ENCODE results near the gene NDUFAF8. TPM values are rescaled to one million over a fixed set of nuclear protein-coding genes. Genes with fewer than 3 reads are reported as not detected.

Gene NDUFAF8
- total RNA-seq, 2 donors from 2014 or later, result 22.4 to 58.2 TPM

DNA sequence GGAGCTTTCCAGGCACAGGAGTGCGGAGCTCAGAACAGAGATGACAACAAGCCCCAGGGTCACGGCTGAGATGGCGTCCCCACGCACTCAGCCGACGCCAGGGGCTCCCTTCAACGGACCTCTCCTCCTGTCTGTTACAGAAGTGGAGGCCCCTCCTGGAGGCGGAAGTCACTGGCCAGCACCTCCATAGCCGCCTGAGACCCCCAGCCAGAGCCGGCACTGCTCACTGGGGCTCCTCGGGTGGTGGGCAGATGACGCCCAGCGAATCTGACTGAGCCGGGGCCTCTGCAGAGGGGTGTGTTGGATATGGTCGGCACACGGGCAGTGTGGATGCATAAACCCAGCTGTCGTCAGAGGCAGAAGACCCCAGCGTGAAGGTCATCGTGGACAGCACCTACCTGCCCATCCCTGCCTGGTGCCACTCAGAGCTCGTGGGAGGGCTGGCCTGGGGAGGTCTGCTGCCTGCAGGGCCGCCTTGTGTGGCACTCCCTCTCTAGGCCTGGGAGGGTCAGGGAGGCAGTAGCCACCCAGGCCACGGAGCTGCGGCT is 20.0 kb downstream of the NDUFAF8 start:
- Histone ChIP-seq H3K9ac (ENCODE audit: low read depth in 2 of 2, low read length in 2 of 2) (no peak overlapping the region), H3K27ac (no peak overlapping the region), H3K4me3 (no peak overlapping the region), H3K27me3 (no peaks in the 10 kb centered on the region), H3K36me3 (peaks cover 39% of the 10 kb centered on the region), H3K9me3 (no peaks in the 10 kb centered on the region), H3K4me1 (peaks cover 15% of the 10 kb centered on the region)
- no peak for TF ChIP-seq CTCF (IDR thresholded peaks at IDR 0.05)
- no peak for DNase-seq
- intact Hi-C loops (cut with DNase I), result no loop called here

- H3K4me1 ChIP-seq, result peaks cover 6% of the 10 kb centered on the region
- no peak for DNase-seq
- TF ChIP-seq CTCF (IDR thresholded peaks at IDR 0.05), result no peak
- H3K27me3 ChIP-seq, result no peaks in the 10 kb centered on the region
- no peaks in the 10 kb centered on the region for H3K9me3 ChIP-seq
- intact Hi-C loops (cut with DNase I), result no loop called here
- no peak overlapping the region for H3K4me3 ChIP-seq
- no peak overlapping the region for H3K27ac ChIP-seq
- H3K36me3 ChIP-seq, result peaks cover 43% of the 10 kb centered on the region
- H3K9ac ChIP-seq (ENCODE audit: low read depth in 2 of 2, low read length in 2 of 2), result no peak overlapping the region
Observed at GRCh38 chr17:81260171-81260570, 21.1 kb downstream of the NDUFAF8 start.

DNA sequence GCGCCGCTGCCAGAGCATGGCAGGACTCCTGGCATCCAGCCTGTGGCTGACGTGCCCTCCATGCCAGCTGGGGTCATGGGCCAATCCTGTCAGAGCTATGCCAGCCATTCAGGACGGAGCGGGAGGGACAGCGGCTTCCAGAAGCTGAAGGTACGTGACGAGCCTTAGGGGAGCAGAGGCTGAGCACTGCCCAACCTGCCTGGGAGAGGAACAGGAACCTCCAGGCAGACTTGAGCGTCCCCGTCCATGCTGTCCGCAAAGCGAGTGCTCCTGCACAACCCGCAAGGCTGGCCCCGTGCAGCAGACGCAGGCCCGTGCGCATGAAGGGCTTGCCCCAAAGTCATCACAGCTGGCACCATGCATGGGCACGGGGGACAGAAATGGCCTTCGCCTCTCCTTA is 21.5 kb downstream of the NDUFAF8 start:
- H3K4me3 ChIP-seq, result no peak overlapping the region
- H3K27me3 ChIP-seq, result no peaks in the 10 kb centered on the region
- no peak overlapping the region for H3K27ac ChIP-seq
- H3K9ac ChIP-seq (ENCODE audit: low read depth in 2 of 2, low read length in 2 of 2), result no peak overlapping the region
- no peak for TF ChIP-seq CTCF (IDR thresholded peaks at IDR 0.05)
- DNase-seq, result no peak
- peaks cover 43% of the 10 kb centered on the region for H3K36me3 ChIP-seq
- no peaks in the 10 kb centered on the region for H3K9me3 ChIP-seq
- intact Hi-C loops (cut with DNase I), result no loop called here
- peaks cover 1% of the 10 kb centered on the region for H3K4me1 ChIP-seq

GRCh38 chr17:81261096-81261495 is 22.0 kb downstream of the NDUFAF8 start:
- H3K36me3 ChIP-seq, result peaks cover 43% of the 10 kb centered on the region
- H3K27ac ChIP-seq, result no peak overlapping the region
- no peak overlapping the region for H3K9ac ChIP-seq (ENCODE audit: low read depth in 2 of 2, low read length in 2 of 2)
- H3K9me3 ChIP-seq, result no peaks in the 10 kb centered on the region
- H3K4me1 ChIP-seq, result no peaks in the 10 kb centered on the region
- no peak overlapping the region for H3K4me3 ChIP-seq
- H3K27me3 ChIP-seq, result no peaks in the 10 kb centered on the region
- intact Hi-C loops (cut with DNase I), result no loop called here
- TF ChIP-seq CTCF (IDR thresholded peaks at IDR 0.05), result no peak
- no peak for DNase-seq

DNA sequence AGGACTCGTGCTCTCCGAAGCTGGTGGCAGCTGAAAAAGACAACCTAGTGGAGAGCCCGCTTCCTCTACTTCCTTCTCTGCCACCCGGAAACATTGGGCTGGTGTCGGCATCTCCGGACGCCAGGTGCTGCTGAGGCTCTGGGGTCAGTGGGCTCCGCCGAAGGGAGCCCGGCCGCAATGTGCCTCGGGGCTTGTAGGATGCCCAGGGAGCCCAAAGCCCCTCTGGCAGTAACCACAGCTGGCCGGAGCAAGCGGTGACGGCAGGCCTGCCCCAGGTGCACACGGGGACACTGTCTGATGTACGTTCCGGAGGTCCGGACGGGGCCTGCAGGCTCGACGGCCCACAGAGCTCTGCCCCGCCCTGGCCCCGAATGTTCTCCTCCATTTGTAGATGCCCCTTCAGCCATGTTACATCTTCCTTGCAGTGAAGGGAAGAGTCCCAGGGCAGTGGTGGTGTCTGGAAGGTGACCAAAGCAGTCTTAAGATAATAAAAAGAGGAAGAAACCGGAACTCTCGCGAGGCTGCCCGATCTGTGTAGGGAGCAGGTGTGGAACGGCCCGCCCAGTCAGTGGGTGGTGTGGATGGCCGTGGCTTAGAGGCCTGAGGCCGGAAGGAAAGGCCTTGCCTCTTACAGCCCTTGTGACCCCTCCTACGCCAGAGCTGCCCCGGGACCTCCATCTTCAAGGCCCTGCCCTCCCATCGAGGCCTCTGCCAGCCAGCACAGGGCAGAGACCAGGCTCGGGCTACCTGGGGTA is 22.6 kb downstream of the NDUFAF8 start:
- peaks cover 44% of the 10 kb centered on the region for H3K36me3 ChIP-seq
- intact Hi-C loops (cut with DNase I), result no loop called here
- no peak for DNase-seq
- H3K4me1 ChIP-seq, result no peaks in the 10 kb centered on the region
- no peak for TF ChIP-seq CTCF (IDR thresholded peaks at IDR 0.05)
- no peaks in the 10 kb centered on the region for H3K9me3 ChIP-seq
- no peak overlapping the region for H3K4me3 ChIP-seq
- no peak overlapping the region for H3K27ac ChIP-seq
- H3K27me3 ChIP-seq, result no peaks in the 10 kb centered on the region
- no peak overlapping the region for H3K9ac ChIP-seq (ENCODE audit: low read depth in 2 of 2, low read length in 2 of 2)
